Measurements from ENCODE around the gene TTC21A.

The TTC21A gene, protein sequence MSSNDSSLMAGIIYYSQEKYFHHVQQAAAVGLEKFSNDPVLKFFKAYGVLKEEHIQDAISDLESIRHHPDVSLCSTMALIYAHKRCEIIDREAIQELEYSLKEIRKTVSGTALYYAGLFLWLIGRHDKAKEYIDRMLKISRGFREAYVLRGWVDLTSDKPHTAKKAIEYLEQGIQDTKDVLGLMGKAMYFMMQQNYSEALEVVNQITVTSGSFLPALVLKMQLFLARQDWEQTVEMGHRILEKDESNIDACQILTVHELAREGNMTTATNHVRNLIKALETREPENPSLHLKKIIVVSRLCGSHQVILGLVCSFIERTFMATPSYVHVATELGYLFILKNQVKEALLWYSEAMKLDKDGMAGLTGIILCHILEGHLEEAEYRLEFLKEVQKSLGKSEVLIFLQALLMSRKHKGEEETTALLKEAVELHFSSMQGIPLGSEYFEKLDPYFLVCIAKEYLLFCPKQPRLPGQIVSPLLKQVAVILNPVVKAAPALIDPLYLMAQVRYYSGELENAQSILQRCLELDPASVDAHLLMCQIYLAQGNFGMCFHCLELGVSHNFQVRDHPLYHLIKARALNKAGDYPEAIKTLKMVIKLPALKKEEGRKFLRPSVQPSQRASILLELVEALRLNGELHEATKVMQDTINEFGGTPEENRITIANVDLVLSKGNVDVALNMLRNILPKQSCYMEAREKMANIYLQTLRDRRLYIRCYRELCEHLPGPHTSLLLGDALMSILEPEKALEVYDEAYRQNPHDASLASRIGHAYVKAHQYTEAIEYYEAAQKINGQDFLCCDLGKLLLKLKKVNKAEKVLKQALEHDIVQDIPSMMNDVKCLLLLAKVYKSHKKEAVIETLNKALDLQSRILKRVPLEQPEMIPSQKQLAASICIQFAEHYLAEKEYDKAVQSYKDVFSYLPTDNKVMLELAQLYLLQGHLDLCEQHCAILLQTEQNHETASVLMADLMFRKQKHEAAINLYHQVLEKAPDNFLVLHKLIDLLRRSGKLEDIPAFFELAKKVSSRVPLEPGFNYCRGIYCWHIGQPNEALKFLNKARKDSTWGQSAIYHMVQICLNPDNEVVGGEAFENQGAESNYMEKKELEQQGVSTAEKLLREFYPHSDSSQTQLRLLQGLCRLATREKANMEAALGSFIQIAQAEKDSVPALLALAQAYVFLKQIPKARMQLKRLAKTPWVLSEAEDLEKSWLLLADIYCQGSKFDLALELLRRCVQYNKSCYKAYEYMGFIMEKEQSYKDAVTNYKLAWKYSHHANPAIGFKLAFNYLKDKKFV (N-terminal part only)

DNA sequence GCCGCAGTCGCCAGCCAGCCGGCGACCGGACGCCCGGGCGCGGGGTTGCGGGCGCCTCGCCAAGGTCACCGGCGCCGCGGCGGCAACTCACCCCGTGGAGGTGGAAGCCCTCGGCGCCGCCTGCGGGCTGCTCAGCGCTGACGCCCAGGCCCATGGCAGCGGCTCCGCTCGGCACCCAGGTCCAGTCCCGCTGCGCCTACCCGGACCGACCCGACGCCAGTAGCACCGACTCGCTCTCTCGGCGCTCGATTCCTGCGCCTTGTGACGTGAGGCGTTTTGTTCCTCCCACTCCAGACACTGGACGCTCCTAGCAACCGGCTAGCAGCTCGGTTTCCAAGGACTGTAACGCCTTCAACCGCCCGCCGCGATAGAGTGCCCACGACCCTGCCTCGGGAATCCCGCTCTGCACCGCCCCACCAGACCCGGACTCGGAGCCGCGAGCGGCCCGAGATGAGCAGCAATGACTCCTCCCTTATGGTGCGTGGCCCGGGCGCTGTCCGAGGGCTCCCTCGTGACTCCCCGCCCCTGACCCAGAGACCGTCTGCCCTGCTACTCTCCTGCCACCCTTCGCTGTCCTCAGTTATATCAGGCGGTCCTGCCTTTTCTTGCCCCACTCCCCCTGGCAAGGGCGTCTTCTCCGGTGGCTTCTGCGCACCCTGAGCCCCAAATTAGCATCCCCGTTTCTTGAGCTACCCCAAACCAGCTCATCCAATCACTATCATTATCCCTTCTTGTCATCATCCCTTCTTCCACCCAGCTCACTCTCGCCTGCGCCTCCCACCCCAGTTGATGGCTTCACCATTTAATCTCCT lies at the start of gene TTC21A, which contains the start of gene GORASP1:
TTC21A (plus strand) TSS at position 293 of the 812 bp plus-strand sequence; CDS start at position 451, 158 bp downstream.
GORASP1 (minus strand) TSS at position 240 of the 812 bp plus-strand sequence; CDS start at position 154, 86 bp downstream.
- TF ChIP-seq CEBPB (IDR thresholded peaks at IDR 0.05) (no peak), ZBTB7A (IDR thresholded peaks at IDR 0.05; ENCODE audit: low read depth) (0 out of 2 replicates have a peak, but pooled peaks have one; percentile 58), TCF12 (IDR thresholded peaks at IDR 0.05; ENCODE audit: low read depth) (peak; percentile 26; the same call in 1 of the 2 replicates), TAF1 (IDR thresholded peaks at IDR 0.05; ENCODE audit: low read depth) (peak; percentile 37; the same call in 1 of the 2 replicates), YY1 (IDR thresholded peaks at IDR 0.05; ENCODE audit: low read depth) (peak; percentile 65), CREB1 (IDR thresholded peaks at IDR 0.05; ENCODE audit: low read depth) (peak; percentile 83), TEAD4 (IDR thresholded peaks at IDR 0.05) (no peak), NFIC (IDR thresholded peaks at IDR 0.05) (no peak), EGR1 (IDR thresholded peaks at IDR 0.05) (0 out of 2 replicates have a peak, but pooled peaks have one; percentile 9), EP300 (IDR thresholded peaks at IDR 0.05; ENCODE audit: borderline replicate concordance) (no peak), FOXM1 (IDR thresholded peaks at IDR 0.05; ENCODE audit: borderline replicate concordance, low read depth) (no peak), RAD21 (IDR thresholded peaks at IDR 0.05; ENCODE audit: low read depth) (peak; percentile 9; the same call in 1 of the 2 replicates)
- TF ChIP-seq, protein P1, sequence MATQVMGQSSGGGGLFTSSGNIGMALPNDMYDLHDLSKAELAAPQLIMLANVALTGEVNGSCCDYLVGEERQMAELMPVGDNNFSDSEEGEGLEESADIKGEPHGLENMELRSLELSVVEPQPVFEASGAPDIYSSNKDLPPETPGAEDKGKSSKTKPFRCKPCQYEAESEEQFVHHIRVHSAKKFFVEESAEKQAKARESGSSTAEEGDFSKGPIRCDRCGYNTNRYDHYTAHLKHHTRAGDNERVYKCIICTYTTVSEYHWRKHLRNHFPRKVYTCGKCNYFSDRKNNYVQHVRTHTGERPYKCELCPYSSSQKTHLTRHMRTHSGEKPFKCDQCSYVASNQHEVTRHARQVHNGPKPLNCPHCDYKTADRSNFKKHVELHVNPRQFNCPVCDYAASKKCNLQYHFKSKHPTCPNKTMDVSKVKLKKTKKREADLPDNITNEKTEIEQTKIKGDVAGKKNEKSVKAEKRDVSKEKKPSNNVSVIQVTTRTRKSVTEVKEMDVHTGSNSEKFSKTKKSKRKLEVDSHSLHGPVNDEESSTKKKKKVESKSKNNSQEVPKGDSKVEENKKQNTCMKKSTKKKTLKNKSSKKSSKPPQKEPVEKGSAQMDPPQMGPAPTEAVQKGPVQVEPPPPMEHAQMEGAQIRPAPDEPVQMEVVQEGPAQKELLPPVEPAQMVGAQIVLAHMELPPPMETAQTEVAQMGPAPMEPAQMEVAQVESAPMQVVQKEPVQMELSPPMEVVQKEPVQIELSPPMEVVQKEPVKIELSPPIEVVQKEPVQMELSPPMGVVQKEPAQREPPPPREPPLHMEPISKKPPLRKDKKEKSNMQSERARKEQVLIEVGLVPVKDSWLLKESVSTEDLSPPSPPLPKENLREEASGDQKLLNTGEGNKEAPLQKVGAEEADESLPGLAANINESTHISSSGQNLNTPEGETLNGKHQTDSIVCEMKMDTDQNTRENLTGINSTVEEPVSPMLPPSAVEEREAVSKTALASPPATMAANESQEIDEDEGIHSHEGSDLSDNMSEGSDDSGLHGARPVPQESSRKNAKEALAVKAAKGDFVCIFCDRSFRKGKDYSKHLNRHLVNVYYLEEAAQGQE (IDR thresholded peaks at IDR 0.05; ENCODE audit: low read depth) = peak; percentile 42
- TF ChIP-seq, protein P2, sequence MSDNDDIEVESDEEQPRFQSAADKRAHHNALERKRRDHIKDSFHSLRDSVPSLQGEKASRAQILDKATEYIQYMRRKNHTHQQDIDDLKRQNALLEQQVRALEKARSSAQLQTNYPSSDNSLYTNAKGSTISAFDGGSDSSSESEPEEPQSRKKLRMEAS (IDR thresholded peaks at IDR 0.05) = no peak
- TF ChIP-seq, protein P3, sequence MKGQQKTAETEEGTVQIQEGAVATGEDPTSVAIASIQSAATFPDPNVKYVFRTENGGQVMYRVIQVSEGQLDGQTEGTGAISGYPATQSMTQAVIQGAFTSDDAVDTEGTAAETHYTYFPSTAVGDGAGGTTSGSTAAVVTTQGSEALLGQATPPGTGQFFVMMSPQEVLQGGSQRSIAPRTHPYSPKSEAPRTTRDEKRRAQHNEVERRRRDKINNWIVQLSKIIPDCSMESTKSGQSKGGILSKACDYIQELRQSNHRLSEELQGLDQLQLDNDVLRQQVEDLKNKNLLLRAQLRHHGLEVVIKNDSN (IDR thresholded peaks at IDR 0.05) = no peak

DNA sequence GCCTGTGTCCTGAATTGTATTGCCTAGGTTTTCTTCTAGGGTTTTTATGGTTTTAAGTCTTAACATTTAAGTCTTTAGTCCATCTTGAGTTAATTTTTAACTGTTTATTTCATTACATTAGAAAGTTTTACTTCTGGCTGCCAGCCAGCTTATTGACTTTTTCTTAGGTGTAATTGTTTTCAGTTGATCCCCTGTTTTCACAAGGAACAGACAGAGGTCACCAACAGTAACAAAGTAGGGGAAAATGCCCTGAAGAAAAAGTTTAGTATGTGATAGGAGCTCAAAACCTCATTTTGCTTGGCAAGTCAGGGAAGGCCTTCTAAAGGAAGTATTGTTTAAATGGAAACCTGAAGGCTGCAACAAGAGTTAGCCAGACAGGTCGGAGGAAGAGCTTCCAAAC lies 45.3 kb upstream of the TTC21A start:
- TF ChIP-seq ZBTB7A (IDR thresholded peaks at IDR 0.05; ENCODE audit: low read depth) (no peak), EP300 (IDR thresholded peaks at IDR 0.05; ENCODE audit: borderline replicate concordance) (no peak), TAF1 (IDR thresholded peaks at IDR 0.05; ENCODE audit: low read depth) (no peak)

DNA sequence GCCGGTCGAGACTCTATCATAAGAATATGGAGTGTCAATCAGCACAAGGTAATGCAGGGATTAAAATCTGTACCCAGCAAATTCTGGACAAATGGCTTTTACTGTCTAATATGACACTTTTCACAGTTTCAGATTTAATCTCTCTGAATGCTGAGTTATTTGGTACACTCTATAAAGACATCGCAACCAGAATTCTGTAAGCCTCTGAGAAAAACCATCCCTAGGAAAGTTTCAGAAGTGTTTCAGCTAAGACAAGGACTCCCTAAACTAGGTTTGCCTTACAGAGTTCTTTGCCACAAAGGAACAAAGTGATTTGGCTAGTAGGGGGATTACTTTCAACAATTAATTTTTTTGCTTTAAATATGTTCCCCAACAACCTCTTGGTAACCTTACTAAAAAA lies 44.3 kb upstream of the TTC21A start:
- no peak for TF ChIP-seq NFIC (IDR thresholded peaks at IDR 0.05)
- no peak for TF ChIP-seq TCF12 (IDR thresholded peaks at IDR 0.05; ENCODE audit: low read depth)
- TF ChIP-seq TAF1 (IDR thresholded peaks at IDR 0.05; ENCODE audit: low read depth) = no peak

DNA sequence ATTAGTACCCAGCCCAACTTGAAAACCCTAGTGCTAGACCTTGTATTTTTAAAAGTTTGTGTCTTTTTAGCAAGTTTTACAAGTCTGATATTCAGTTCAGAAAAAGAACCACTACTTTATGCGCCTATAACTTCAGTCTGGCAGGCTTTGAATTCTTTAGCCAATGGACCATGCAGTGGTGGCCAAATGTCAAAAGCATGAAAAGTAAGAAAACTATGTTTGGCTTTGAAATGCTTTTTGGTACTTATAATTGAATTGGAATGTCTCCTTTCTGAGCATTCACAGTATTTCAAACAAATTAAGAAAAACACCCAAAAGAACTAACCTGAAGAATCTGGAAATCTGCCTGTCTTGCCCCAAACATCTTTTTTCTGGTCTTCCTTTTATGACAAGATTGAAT lies 42.8 kb upstream of the TTC21A start:
- TF ChIP-seq CREB1 (IDR thresholded peaks at IDR 0.05; ENCODE audit: low read depth) = no peak

DNA sequence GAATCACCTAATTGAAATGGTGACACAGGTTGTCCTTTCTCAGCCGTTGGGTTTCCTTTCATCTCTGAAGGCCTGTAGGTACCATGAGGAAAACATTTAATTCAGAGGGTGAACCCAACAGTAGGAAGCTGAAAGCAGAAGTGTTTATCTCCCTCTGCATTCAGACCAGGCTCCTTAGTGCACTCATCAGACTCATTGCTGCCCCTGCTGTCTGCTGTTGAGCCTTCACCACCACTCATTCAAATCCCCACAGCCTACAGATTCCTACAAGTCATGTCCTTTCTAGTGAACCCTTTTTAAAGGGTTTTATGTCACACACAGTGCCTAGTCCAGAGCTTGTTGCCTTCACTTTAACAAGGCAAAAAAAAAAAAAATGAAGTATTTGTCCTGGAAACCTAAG lies 42.3 kb upstream of the TTC21A start:
- TF ChIP-seq YY1 (IDR thresholded peaks at IDR 0.05; ENCODE audit: low read depth) (no peak), RAD21 (IDR thresholded peaks at IDR 0.05; ENCODE audit: low read depth) (peak; percentile 16; the same call in 1 of the 2 replicates)

DNA sequence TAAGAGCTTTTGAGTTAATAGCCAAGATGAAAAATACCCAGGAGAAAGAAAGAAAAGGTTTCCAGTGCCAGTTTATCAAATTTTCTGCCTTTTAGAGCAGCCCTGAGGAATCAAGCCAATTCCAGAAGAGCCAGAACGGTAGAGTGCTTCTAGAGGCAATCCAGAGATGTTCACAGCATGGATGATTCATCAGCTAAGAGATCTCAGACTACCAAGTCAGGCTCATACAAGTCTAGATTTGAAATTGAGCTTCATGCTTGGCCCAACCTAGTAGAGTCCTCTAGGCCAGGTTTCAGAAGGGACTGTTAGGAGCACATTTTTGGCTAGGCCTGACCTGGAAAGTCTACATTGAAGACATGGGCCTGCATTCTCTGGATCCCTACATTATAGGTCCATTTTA lies 40.2 kb upstream of the TTC21A start:
- TF ChIP-seq YY1 (IDR thresholded peaks at IDR 0.05; ENCODE audit: low read depth) (no peak), FOXM1 (IDR thresholded peaks at IDR 0.05; ENCODE audit: borderline replicate concordance, low read depth) (no peak), TAF1 (IDR thresholded peaks at IDR 0.05; ENCODE audit: low read depth) (no peak), CEBPB (IDR thresholded peaks at IDR 0.05) (no peak), RAD21 (IDR thresholded peaks at IDR 0.05; ENCODE audit: low read depth) (no peak)

DNA sequence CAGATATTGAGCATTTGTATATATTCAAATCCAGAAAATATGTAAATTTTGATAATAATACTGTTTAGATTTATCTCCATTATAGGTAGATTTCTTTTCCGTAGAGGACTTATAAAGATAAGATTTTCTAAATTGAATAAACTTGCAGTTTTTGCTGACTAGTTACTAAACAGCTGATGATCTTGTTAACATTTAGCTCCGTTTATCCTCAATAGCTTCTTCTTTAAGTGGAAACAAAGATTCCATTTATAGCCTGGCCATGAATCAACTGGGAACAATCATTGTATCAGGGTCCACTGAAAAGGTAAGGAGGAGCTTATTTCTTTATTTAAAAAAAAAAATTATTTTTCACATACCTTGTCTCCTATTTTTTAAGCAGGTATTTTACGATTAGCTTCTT lies 38.9 kb upstream of the TTC21A start:
- TF ChIP-seq CREB1 (IDR thresholded peaks at IDR 0.05; ENCODE audit: low read depth) (no peak), TAF1 (IDR thresholded peaks at IDR 0.05; ENCODE audit: low read depth) (no peak), EGR1 (IDR thresholded peaks at IDR 0.05) (no peak), TCF12 (IDR thresholded peaks at IDR 0.05; ENCODE audit: low read depth) (no peak), NFIC (IDR thresholded peaks at IDR 0.05) (no peak), ZBTB7A (IDR thresholded peaks at IDR 0.05; ENCODE audit: low read depth) (no peak), CEBPB (IDR thresholded peaks at IDR 0.05) (no peak), TEAD4 (IDR thresholded peaks at IDR 0.05) (no peak), RAD21 (IDR thresholded peaks at IDR 0.05; ENCODE audit: low read depth) (no peak), YY1 (IDR thresholded peaks at IDR 0.05; ENCODE audit: low read depth) (no peak)
- TF ChIP-seq, protein P3 (IDR thresholded peaks at IDR 0.05) = no peak
- TF ChIP-seq, protein P1 (IDR thresholded peaks at IDR 0.05; ENCODE audit: low read depth) = no peak
- TF ChIP-seq, protein P2 (IDR thresholded peaks at IDR 0.05) = no peak
